Hepatocyte (in vitro differentiated cells): ENCODE data around the gene CNEP1R1. TPM values are rescaled to one million over a fixed set of nuclear protein-coding genes. Genes with fewer than 3 reads are reported as not detected.

Experiments
- DNase-seq: peaks from one replicate; pipeline ENCODE4 v3.0.0-alpha.2; 2016; ENCODE audit warnings: low spot score
- H2AFZ ChIP-seq: fragments of 200-600 bp; sonication (generic); 2 replicates; pipeline ENCODE4 v1.6.0; 2016; ENCODE audit warnings: antibody characterized with exemption, mild to moderate bottlenecking
- H3K27ac ChIP-seq: fragments of 200-600 bp; sonication (generic); 2 replicates; pipeline ENCODE4 v1.5.1; 2016; ENCODE audit warnings: mild to moderate bottlenecking
- H3K27me3 ChIP-seq: fragments of 200-600 bp; sonication (generic); 2 replicates; pipeline ENCODE4 v1.6.1; 2016
- H3K36me3 ChIP-seq: fragments of 200-600 bp; sonication (generic); replicated peaks from 2 replicates; pipeline ENCODE4 v1.5.1; 2016; ENCODE audit warnings: low read depth; ENCODE audit not compliant: insufficient read depth
- H3K4me1 ChIP-seq: fragments of 200-600 bp; sonication (generic); 2 replicates; pipeline ENCODE4 v1.5.1; 2016; ENCODE audit warnings: mild to moderate bottlenecking, moderate library complexity; ENCODE audit not compliant: insufficient read depth
- H3K4me2 ChIP-seq: fragments of 200-600 bp; sonication (generic); 2 replicates; pipeline ENCODE4 v1.6.0; 2016
- H3K4me3 ChIP-seq: fragments of 200-600 bp; sonication (generic); 2 replicates; pipeline ENCODE4 v1.5.1; 2016; ENCODE audit warnings: mild to moderate bottlenecking
- H3K79me2 ChIP-seq: fragments of 200-600 bp; sonication (generic); 2 replicates; pipeline ENCODE4 v1.6.0; 2017; ENCODE audit warnings: mild to moderate bottlenecking
- H3K9me2 ChIP-seq: fragments of 200-600 bp; sonication (generic); replicated peaks from 2 replicates; pipeline ENCODE4 v1.6.0; 2017; ENCODE audit warnings: mild to moderate bottlenecking; ENCODE audit not compliant: insufficient read depth
- H3K9me3 ChIP-seq: fragments of 200-600 bp; sonication (generic); 2 replicates; pipeline ENCODE4 v1.5.1; 2016; ENCODE audit warnings: low read depth, mild to moderate bottlenecking
- H4K20me1 ChIP-seq: fragments of 200-600 bp; sonication (generic); 2 replicates; pipeline ENCODE4 v1.6.0; 2016; ENCODE audit warnings: mild to moderate bottlenecking; ENCODE audit not compliant: insufficient read depth, poor library complexity, severe bottlenecking
- CTCF ChIP-seq: fragments of 200-600 bp; sonication (generic); IDR thresholded peaks from 2 replicates; pipeline ENCODE4 v1.5.1; 2016; ENCODE audit warnings: antibody characterized with exemption, mild to moderate bottlenecking; ENCODE audit not compliant: poor library complexity
- EZH2 ChIP-seq: fragments of 200-600 bp; sonication (generic); IDR thresholded peaks from 2 replicates; pipeline ENCODE4 v1.6.1; 2016; ENCODE audit warnings: antibody characterized with exemption, mild to moderate bottlenecking, borderline replicate concordance
- EZH2phosphoT487 ChIP-seq: fragments of 200-600 bp; sonication (generic); IDR thresholded peaks from one replicate; pipeline ENCODE4 v1.6.1; 2018; ENCODE audit warnings: antibody characterized with exemption, mild to moderate bottlenecking, low read depth, moderate library complexity; ENCODE audit not compliant: unreplicated experiment, severe bottlenecking
- WGBS: methylation state at CpG from one replicate; pipeline ENCODE4 v1.1.6; 2016; ENCODE audit warnings: low lambda C conversion rate; ENCODE audit errors: missing lambda C conversion rate; 5-methylcytosine and 5-hydroxymethylcytosine counted together
- polyA plus RNA-seq: library from polyadenylated mRNA; unstranded; fragments of >200 nt; fragmentation: Nextera tagmentation; extraction: Ambion mirVana; gene quantifications from 2 replicates; pipeline ENCODE4 v1.2.1, GENCODE V29; 2016
- total RNA-seq: library from RNA; depleted of rRNA; stranded (reverse); fragments of >200 nt; gene quantifications from 2 replicates; pipeline ENCODE4 v1.2.3, GENCODE V29; 2014

Gene CNEP1R1
- total and polyA plus RNA-seq, 2 experiments from 2014 or later: 23.9 to 25.8 TPM

GRCh38 chr16:50040018-50040417 lies 15.0 kb downstream of the CNEP1R1 start:
- H3K27me3 ChIP-seq: no peaks in the 10 kb centered on the region
- no peak overlapping the region for H3K27ac ChIP-seq
- H4K20me1 ChIP-seq: no peaks in the 10 kb centered on the region
- no peak for DNase-seq
- H2AFZ ChIP-seq: no peak overlapping the region
- no peaks in the 10 kb centered on the region for H3K79me2 ChIP-seq
- H3K4me2 ChIP-seq: no peak overlapping the region
- whole genome bisulfite sequencing: 63% methylated on average over 8 of the region's 8 CpGs
- H3K9me2 ChIP-seq: no peaks in the 10 kb centered on the region
- no peaks in the 10 kb centered on the region for H3K36me3 ChIP-seq
- H3K4me1 ChIP-seq: peaks cover 29% of the 10 kb centered on the region
- H3K4me3 ChIP-seq: no peak overlapping the region
- H3K9me3 ChIP-seq: no peaks in the 10 kb centered on the region
- TF ChIP-seq EZH2phosphoT487 (no peak), EZH2 (no peak), CTCF (no peak)

- TF ChIP-seq CTCF (no peak), EZH2 (no peak), EZH2phosphoT487 (no peak)
- Histone ChIP-seq H3K36me3 (no peaks in the 10 kb centered on the region), H3K27me3 (no peaks in the 10 kb centered on the region), H3K4me1 (peaks cover 29% of the 10 kb centered on the region), H3K4me3 (no peak overlapping the region), H3K79me2 (no peaks in the 10 kb centered on the region), H3K9me3 (no peaks in the 10 kb centered on the region), H2AFZ (no peak overlapping the region), H3K27ac (no peak overlapping the region), H3K4me2 (no peak overlapping the region), H3K9me2 (no peaks in the 10 kb centered on the region), H4K20me1 (no peaks in the 10 kb centered on the region)
- WGBS: 47% methylated on average over 1 of the region's 1 CpG
- no peak for DNase-seq
These were observed 15.7 kb downstream of the CNEP1R1 start for GRCh38 chr16:50040710-50041109.

- Histone ChIP-seq H3K4me2 (no peak overlapping the region), H4K20me1 (no peaks in the 10 kb centered on the region), H3K36me3 (no peaks in the 10 kb centered on the region), H3K79me2 (no peaks in the 10 kb centered on the region), H3K9me3 (no peaks in the 10 kb centered on the region), H3K27me3 (no peaks in the 10 kb centered on the region), H3K4me1 (peaks cover 16% of the 10 kb centered on the region), H2AFZ (no peak overlapping the region), H3K4me3 (no peak overlapping the region), H3K9me2 (no peaks in the 10 kb centered on the region), H3K27ac (no peak overlapping the region)
- no peak for TF ChIP-seq EZH2phosphoT487
- no peak for DNase-seq
- WGBS: 83% methylated on average over 5 of the region's 5 CpGs
These were observed 18.3 kb downstream of the CNEP1R1 start for GRCh38 chr16:50043358-50043757.

- no peak for TF ChIP-seq EZH2phosphoT487
- no peak for TF ChIP-seq CTCF
- no peak for TF ChIP-seq EZH2
- no peak overlapping the region for H2AFZ ChIP-seq
- H3K4me2 ChIP-seq: no peak overlapping the region
- H3K4me1 ChIP-seq: no peaks in the 10 kb centered on the region
- no peak overlapping the region for H3K4me3 ChIP-seq
- H4K20me1 ChIP-seq: no peaks in the 10 kb centered on the region
- H3K36me3 ChIP-seq: no peaks in the 10 kb centered on the region
- H3K79me2 ChIP-seq: no peaks in the 10 kb centered on the region
- no peaks in the 10 kb centered on the region for H3K9me3 ChIP-seq
- DNase-seq: no peak
- H3K27me3 ChIP-seq: no peaks in the 10 kb centered on the region
- H3K27ac ChIP-seq: no peak overlapping the region
- no peaks in the 10 kb centered on the region for H3K9me2 ChIP-seq
- WGBS: 74% methylated on average over 4 of the region's 4 CpGs
These were observed 20.4 kb downstream of the CNEP1R1 start for GRCh38 chr16:50045412-50045811.
